Panc1 (cell line): ENCODE measurements around the gene AGAP1. TPM values are rescaled to one million over a fixed set of nuclear protein-coding genes. Genes with fewer than 3 reads are reported as not detected.

Experiments used
- ATAC-seq: fragments of 200-7000 bp; cut with Tn5 transposase; 2 replicates; pipeline ENCODE4 v1.9.1; 2020; ENCODE audit warnings: mild to moderate bottlenecking, moderate library complexity
- BruUV-seq: library from RNA; stranded (reverse); fragments of 400-500 nt; replicated peaks from 2 replicates; lab custom pipeline; 2021; lab: Mats Ljungman, UMichigan
- CTCF ChIA-PET: fragments of 300-600 bp; sonication (Branson Sonifier 250); formaldehyde crosslinking; loops from one replicate; lab custom pipeline; 2022; ENCODE audit warnings: antibody characterized with exemption; lab: Charles Lee
- POLR2A ChIA-PET: fragments of 300-600 bp; sonication (Branson Sonifier 250); formaldehyde crosslinking; loops from one replicate; lab custom pipeline; 2022; ENCODE audit warnings: antibody characterized with exemption; lab: Charles Lee
- DNase-seq: peaks from one replicate; pipeline ENCODE4 v3.0.0-alpha.2; 2010; ENCODE audit warnings: low read depth, low spot score
- H3K27ac ChIP-seq: 2 replicates; pipeline ENCODE4 v1.5.1; 2011; ENCODE audit warnings: mild to moderate bottlenecking, low read length, inconsistent platforms
- H3K27me3 ChIP-seq: fragments of 200-500 bp; sonication (Bioruptor generic); 2 replicates; pipeline ENCODE4 v1.6.0; 2014; ENCODE audit warnings: low read length, inconsistent platforms; ENCODE audit not compliant: control insufficient read depth, insufficient read depth
- H3K36me3 ChIP-seq: fragments of 200-500 bp; sonication (Bioruptor generic); 2 replicates; pipeline ENCODE4 v1.5.1; 2014; ENCODE audit warnings: inconsistent platforms, mild to moderate bottlenecking, low read length, moderate library complexity; ENCODE audit not compliant: control insufficient read depth, insufficient read depth
- H3K4me1 ChIP-seq: 2 replicates; pipeline ENCODE4 v1.5.1; 2011; ENCODE audit warnings: inconsistent platforms, mild to moderate bottlenecking, low read length, moderate library complexity; ENCODE audit not compliant: control insufficient read depth, insufficient read depth
- H3K4me3 ChIP-seq, 2 experiments: 2 replicates each; pipeline ENCODE4 v1.5.1; 2011 to 2012; ENCODE audit warnings: low read depth in 2 of 2, low read length in 2 of 2, mild to moderate bottlenecking in 2 of 2, inconsistent platforms in 1 of 2, moderate library complexity in 1 of 2
- H3K9me3 ChIP-seq: fragments of 200-500 bp; sonication (Bioruptor generic); 2 replicates; pipeline ENCODE4 v1.5.1; 2014; ENCODE audit warnings: low read depth, mild to moderate bottlenecking, inconsistent platforms, low read length, moderate library complexity; ENCODE audit not compliant: control insufficient read depth, insufficient read depth
- CTCF ChIP-seq: fragments of 450-650 bp; IDR thresholded peaks from 2 replicates; pipeline ENCODE4 v1.5.1; 2017; ENCODE audit warnings: mild to moderate bottlenecking
- POLR2AphosphoS5 ChIP-seq: IDR thresholded peaks from 2 replicates; pipeline ENCODE4 v1.6.1; 2012; ENCODE audit warnings: mild to moderate bottlenecking, low read depth, low read length, moderate library complexity
- REST ChIP-seq, 2 experiments: IDR thresholded peaks; 2 replicates each; pipeline ENCODE4 v1.6.1; 2011 to 2012; ENCODE audit warnings: low read depth in 2 of 2, control low read depth in 1 of 2, low read length in 1 of 2, mild to moderate bottlenecking in 1 of 2, moderate library complexity in 1 of 2; ENCODE audit not compliant: insufficient read depth in 1 of 2
- SIN3A ChIP-seq: IDR thresholded peaks from 2 replicates; pipeline ENCODE4 v1.6.1; 2012; ENCODE audit warnings: low read depth, mild to moderate bottlenecking, low read length, moderate library complexity, borderline replicate concordance; ENCODE audit not compliant: insufficient read depth
- TCF7L2 ChIP-seq: IDR thresholded peaks from 2 replicates; pipeline ENCODE4 v1.6.1; 2011; ENCODE audit warnings: mild to moderate bottlenecking, low read depth, low read length, inconsistent platforms
- in situ Hi-C: cut with HindIII; loops from 2 replicates; pipeline ENCODE4 v1.10.0; 2016; ENCODE audit warnings: low sequenced_read_pairs, low pct_unique_long_range_greater_than_20kb
- intact Hi-C: fragments of 100-400 bp; cut with micrococcal nuclease; formaldehyde crosslinking; loops from one replicate; pipeline ENCODE4 v1.10.0; 2022; ENCODE audit not compliant: unreplicated experiment
- total RNA-seq: library from RNA; stranded (reverse); gene quantifications from one replicate; pipeline ENCODE4 v1.2.1, GENCODE V29; 2021; ENCODE audit not compliant: unreplicated experiment

Gene AGAP1
- total RNA-seq, 1 experiment from 2014 or later: 38.9 TPM

DNA sequence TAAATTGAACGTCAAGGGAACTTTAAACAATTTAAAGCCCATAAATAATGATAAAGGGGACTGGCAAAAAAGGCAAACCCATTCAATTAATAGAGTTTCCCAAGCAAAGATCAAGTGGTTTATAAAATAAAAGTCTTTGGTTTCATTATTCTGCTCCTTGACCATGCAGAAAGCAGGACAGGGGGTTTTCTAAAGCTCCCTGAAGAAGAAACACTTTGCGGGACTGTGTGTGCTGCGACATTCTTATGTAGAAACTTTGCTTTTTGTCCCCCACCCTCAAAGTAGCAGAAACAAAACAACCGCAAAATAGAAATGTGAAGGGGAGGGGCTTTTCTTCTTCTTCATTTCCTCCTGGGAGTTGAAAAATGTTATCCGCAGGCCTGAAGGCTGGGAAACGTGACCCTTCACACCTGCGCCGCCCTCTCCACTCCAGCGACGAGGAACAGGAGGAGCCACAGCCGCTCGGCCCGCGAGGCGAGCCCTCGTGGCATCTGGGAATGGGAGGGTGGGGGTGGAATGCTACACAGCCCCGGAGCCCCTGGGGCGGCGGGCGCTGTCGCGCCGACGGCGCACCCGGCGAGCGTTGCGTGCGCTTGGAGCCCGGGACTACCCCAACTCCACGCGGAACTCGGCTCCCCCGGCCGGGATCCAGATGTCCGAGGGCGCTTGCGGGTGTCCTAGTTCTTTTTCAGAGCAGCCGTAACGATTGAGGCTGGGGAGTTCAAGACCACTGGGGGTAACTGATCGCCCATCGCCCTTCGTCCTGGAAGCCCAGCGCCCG lies 678.6 kb downstream of the AGAP1 start:
- Histone ChIP-seq H3K36me3 (no peaks in the 10 kb centered on the region), H3K9me3 (no peaks in the 10 kb centered on the region), H3K4me1 (peaks cover 18% of the 10 kb centered on the region), H3K4me3 (no peak overlapping the region), H3K27me3 (no peaks in the 10 kb centered on the region), H3K27ac (no peak overlapping the region)
- ChIA-PET CTCF (no interaction called here), POLR2A (interaction anchor here (0.7 kb wide), 1 partner anchor 946 kb away, joined by 10 read pairs; no protein-coding TSS in a partner anchor)
- DNase-seq: no peak
- BruUV-seq: no TSS peak
- no peak for TF ChIP-seq REST (IDR thresholded peaks at IDR 0.05; ENCODE audit: insufficient read depth in 1 of 2, low read depth in 2 of 2, low read length in 1 of 2)
- intact Hi-C loops: loop anchor here (10.0 kb wide), 1 partner anchor 238 kb away; no protein-coding TSS in a partner anchor
- in situ Hi-C loops: no loop called here
- no peak for ATAC-seq

- intact Hi-C loops: loop anchor here (10.0 kb wide), 1 partner anchor 238 kb away; no protein-coding TSS in a partner anchor
- Histone ChIP-seq H3K4me3 (no peak overlapping the region), H3K9me3 (no peaks in the 10 kb centered on the region), H3K27ac (no peak overlapping the region), H3K36me3 (no peaks in the 10 kb centered on the region), H3K27me3 (no peaks in the 10 kb centered on the region), H3K4me1 (peaks cover 18% of the 10 kb centered on the region)
- in situ Hi-C loops: no loop called here
- TF ChIP-seq REST (IDR thresholded peaks at IDR 0.05; ENCODE audit: insufficient read depth in 1 of 2, low read depth in 2 of 2, low read length in 1 of 2) (no peak), SIN3A (no peak), TCF7L2 (no peak), POLR2AphosphoS5 (no peak), CTCF (no peak)
- BruUV-seq: no TSS peak
- ChIA-PET POLR2A (no interaction called here), CTCF (no interaction called here)
- ATAC-seq (no peak), DNase-seq (no peak)
Observed at GRCh38 chr2:236173036-236173728, 679.3 kb downstream of the AGAP1 start.
